Measurements from ENCODE around the gene KLHL41.

The KLHL41 gene

GRCh38 chr2:169509298-169509885, at the start of gene KLHL41:
Gene KLHL41, plus strand, starts transcription at chr2:169509702. Its CDS starts 77 bp downstream, at chr2:169509779.
- DNase-seq: no peak

GRCh38 chr2:169461143-169461542, 48.4 kb upstream of the KLHL41 start:
- no peak for DNase-seq

GRCh38 chr2:169462896-169463695, 46.4 kb upstream of the KLHL41 start:
- no peak for DNase-seq

GRCh38 chr2:169464466-169464865, 45.0 kb upstream of the KLHL41 start:
- no peak for DNase-seq

- peak; percentile 15 for DNase-seq
Observed at GRCh38 chr2:169464882-169465281, 44.6 kb upstream of the KLHL41 start.

- no peak for DNase-seq
Observed at GRCh38 chr2:169468841-169469240, 40.7 kb upstream of the KLHL41 start.

GRCh38 chr2:169469952-169470572, 39.4 kb upstream of the KLHL41 start:
- DNase-seq: no peak

GRCh38 chr2:169472249-169472648, 37.3 kb upstream of the KLHL41 start:
- no peak for DNase-seq

GRCh38 chr2:169476459-169476858, 33.0 kb upstream of the KLHL41 start:
- no peak for DNase-seq

GRCh38 chr2:169478339-169478738, 31.2 kb upstream of the KLHL41 start:
- DNase-seq: no peak

GRCh38 chr2:169478745-169479256, 30.7 kb upstream of the KLHL41 start:
- no peak for DNase-seq

- DNase-seq: peak; percentile 87
Observed at GRCh38 chr2:169479257-169480078, 30.0 kb upstream of the KLHL41 start, which contains the start of gene BBS5. Gene BBS5, plus strand, starts transcription at chr2:169479494. Its CDS starts 60 bp downstream, at chr2:169479554.

- DNase-seq: no peak
Observed at GRCh38 chr2:169480079-169480465, 29.4 kb upstream of the KLHL41 start.

- no peak for DNase-seq
Observed at GRCh38 chr2:169485650-169486138, 23.8 kb upstream of the KLHL41 start.

- no peak for DNase-seq
Observed at GRCh38 chr2:169486487-169486886, 23.0 kb upstream of the KLHL41 start.

- no peak for DNase-seq
Observed at GRCh38 chr2:169490834-169491233, 18.7 kb upstream of the KLHL41 start.

GRCh38 chr2:169491378-169491777, 18.1 kb upstream of the KLHL41 start:
- DNase-seq: no peak

- no peak for DNase-seq
Observed at GRCh38 chr2:169493360-169493759, 16.1 kb upstream of the KLHL41 start.

GRCh38 chr2:169495310-169495928, 14.1 kb upstream of the KLHL41 start:
- DNase-seq: no peak

- DNase-seq: no peak
Observed at GRCh38 chr2:169504651-169505050, 4.9 kb upstream of the KLHL41 start.

- no peak for DNase-seq
Observed at GRCh38 chr2:169507698-169508097, 1.8 kb upstream of the KLHL41 start.

GRCh38 chr2:169509955-169510354, 453 bp downstream of the KLHL41 start:
- DNase-seq: no peak

Measured in activated CD4-positive, alpha-beta T cell treated with anti-CD3 and anti-CD28 coated beads, Interleukin-2, Interleukin-6, amounts not matched to agents 100 ng/mL and 50 ng/mL, durations not matched to agents 16 hours and 8 hours (primary cell).